MM.1S (cell line): ENCODE results near the gene C3orf20.

Experiments used
- EZH2 ChIP-seq: fragments of 300-600 bp; sonication (generic); optimal IDR thresholded peaks from 2 replicates; pipeline ENCODE3; 2017; ENCODE audit warnings: low read depth, mild to moderate bottlenecking, antibody characterized with exemption, low read length, mixed read lengths
- EZH2phosphoT487 ChIP-seq: fragments of 300-600 bp; sonication (generic); IDR thresholded peaks from 2 replicates; pipeline ENCODE4 v1.6.1; 2018; ENCODE audit warnings: antibody characterized with exemption, low read length
- TF ChIP-seq, protein P1 (sequence below): fragments of 300-600 bp; sonication (generic); IDR thresholded peaks from 2 replicates; pipeline ENCODE4 v1.5.1; 2016; ENCODE audit warnings: antibody characterized with exemption, low read length, mixed read lengths

DNA sequence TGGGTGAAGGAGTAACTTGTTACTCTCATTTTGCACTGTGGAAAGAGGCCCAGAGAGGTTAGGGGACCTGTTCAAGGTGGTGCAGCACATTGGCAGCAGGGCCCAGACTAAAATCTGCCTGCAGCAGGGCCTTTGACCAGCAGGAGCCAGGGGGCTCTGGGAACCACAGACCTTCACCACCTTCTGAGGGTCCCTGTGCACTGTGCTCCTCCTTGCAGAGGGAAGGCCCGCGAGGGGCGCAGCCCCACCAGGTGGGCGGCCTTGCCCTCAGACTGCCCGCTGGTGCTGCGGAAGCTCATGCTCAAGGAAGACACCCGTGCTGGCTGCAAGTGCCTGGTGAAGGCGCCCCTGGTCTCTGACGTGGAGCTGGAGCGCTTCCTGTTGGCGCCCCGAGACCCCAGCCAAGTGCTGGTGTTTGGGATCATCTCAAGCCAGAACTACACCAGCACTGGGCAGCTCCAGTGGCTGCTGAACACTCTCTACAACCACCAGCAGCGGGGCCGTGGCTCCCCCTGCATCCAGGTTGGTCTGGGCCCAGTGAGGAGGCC is 82.3 kb downstream of the C3orf20 start:
- no peak for TF ChIP-seq EZH2
- TF ChIP-seq, protein P1, sequence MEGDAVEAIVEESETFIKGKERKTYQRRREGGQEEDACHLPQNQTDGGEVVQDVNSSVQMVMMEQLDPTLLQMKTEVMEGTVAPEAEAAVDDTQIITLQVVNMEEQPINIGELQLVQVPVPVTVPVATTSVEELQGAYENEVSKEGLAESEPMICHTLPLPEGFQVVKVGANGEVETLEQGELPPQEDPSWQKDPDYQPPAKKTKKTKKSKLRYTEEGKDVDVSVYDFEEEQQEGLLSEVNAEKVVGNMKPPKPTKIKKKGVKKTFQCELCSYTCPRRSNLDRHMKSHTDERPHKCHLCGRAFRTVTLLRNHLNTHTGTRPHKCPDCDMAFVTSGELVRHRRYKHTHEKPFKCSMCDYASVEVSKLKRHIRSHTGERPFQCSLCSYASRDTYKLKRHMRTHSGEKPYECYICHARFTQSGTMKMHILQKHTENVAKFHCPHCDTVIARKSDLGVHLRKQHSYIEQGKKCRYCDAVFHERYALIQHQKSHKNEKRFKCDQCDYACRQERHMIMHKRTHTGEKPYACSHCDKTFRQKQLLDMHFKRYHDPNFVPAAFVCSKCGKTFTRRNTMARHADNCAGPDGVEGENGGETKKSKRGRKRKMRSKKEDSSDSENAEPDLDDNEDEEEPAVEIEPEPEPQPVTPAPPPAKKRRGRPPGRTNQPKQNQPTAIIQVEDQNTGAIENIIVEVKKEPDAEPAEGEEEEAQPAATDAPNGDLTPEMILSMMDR, result no peak
- TF ChIP-seq EZH2phosphoT487, result no peak
